A673 (cell line): Measurements from ENCODE around the gene DXO.

Experiments used
- EZH2 ChIP-seq: fragments of 200-600 bp; sonication (generic); IDR thresholded peaks from 2 replicates; pipeline ENCODE4 v1.6.1; 2017; ENCODE audit warnings: borderline replicate concordance, low read depth, mild to moderate bottlenecking, mixed read lengths, antibody characterized with exemption, low read length; ENCODE audit not compliant: poor library complexity, severe bottlenecking
- TF ChIP-seq, protein P1 (sequence below): fragments of 300-800, 200-600 bp; sonication (generic); conservative IDR thresholded peaks from 2 replicates; pipeline ENCODE4 v1.5.1; 2017; ENCODE audit warnings: low read depth, mild to moderate bottlenecking, antibody characterized with exemption, low read length, moderate library complexity, mixed read lengths

DNA sequence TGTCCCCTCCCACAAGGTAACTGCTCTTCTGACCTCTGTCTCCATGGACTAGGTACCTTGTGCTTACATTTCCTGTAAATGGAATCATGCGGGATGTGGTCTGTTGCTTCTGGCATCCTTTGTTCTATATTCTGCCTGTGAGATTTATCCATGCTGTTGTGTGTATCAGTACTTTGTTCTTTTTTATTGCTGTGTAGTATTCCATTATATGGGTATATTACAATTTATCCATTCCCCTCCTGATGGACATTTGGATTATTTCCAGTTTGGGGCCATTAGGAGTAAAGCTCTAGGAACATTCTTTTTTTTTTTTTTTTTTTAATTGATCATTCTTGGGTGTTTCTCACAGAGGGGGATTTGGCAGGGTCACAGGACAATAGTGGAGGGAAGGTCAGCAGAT lies 41.0 kb downstream of the DXO start:
- TF ChIP-seq, protein P1, sequence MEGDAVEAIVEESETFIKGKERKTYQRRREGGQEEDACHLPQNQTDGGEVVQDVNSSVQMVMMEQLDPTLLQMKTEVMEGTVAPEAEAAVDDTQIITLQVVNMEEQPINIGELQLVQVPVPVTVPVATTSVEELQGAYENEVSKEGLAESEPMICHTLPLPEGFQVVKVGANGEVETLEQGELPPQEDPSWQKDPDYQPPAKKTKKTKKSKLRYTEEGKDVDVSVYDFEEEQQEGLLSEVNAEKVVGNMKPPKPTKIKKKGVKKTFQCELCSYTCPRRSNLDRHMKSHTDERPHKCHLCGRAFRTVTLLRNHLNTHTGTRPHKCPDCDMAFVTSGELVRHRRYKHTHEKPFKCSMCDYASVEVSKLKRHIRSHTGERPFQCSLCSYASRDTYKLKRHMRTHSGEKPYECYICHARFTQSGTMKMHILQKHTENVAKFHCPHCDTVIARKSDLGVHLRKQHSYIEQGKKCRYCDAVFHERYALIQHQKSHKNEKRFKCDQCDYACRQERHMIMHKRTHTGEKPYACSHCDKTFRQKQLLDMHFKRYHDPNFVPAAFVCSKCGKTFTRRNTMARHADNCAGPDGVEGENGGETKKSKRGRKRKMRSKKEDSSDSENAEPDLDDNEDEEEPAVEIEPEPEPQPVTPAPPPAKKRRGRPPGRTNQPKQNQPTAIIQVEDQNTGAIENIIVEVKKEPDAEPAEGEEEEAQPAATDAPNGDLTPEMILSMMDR = no peak
- no peak for TF ChIP-seq EZH2
